Esophagus muscularis mucosa (tissue), 3 donors: ENCODE results near the gene PLOD2.

ENCODE experiments used
- CTCF ChIP-seq, 3 experiments: fragments of 200-600 bp in 2 of 3; fragments of 450-650 bp in 1 of 3; sonication (generic) in 2 of 3; IDR thresholded peaks; one replicate each; pipeline ENCODE4 v1.5.1; 2017 to 2019; ENCODE audit warnings: antibody characterized with exemption in 3 of 3, mild to moderate bottlenecking in 2 of 3, moderate library complexity in 1 of 3
- POLR2A ChIP-seq: fragments of 450-650 bp; IDR thresholded peaks from one replicate; pipeline ENCODE4 v1.6.1; 2017; ENCODE audit warnings: antibody characterized with exemption, moderate library complexity, mild to moderate bottlenecking, low read depth

DNA sequence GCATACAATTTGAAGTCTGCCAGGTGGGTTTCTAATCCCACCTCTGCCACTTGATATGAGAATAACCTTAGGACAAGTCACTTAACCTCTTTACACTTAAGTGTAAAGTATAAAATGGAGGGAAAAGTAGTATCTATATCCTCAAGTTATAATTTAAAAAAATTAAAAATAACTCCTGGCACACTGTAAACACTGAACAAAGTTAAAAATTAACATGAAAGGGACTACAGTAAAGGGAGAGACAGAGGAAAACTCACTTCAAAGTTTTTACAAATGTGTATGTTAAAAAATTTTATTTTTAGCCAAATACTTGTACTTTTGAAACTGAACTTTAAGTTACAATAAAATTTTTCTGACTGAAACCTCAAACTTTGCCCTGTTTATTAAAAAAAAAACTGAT is 49.6 kb downstream of the PLOD2 start:
- TF ChIP-seq CTCF (IDR thresholded peaks at IDR 0.05), result no peak
- no peak for TF ChIP-seq POLR2A
